ENCODE results near the gene KCNJ16.

The KCNJ16 gene

GRCh38 chr17:70171159-70171558 is 96.1 kb downstream of the KCNJ16 start:
- DNase-seq (ENCODE audit: low spot score) = no peak

- DNase-seq (ENCODE audit: low spot score) = no peak
These were observed 97.4 kb downstream of the KCNJ16 start for GRCh38 chr17:70172449-70172848.

- no peak for DNase-seq (ENCODE audit: low spot score)
These were observed 97.9 kb downstream of the KCNJ16 start for GRCh38 chr17:70172923-70173322.

- DNase-seq (ENCODE audit: low spot score) = no peak
These were observed 98.7 kb downstream of the KCNJ16 start for GRCh38 chr17:70173681-70174080.

GRCh38 chr17:70181376-70181775 is 106.4 kb downstream of the KCNJ16 start:
- DNase-seq (ENCODE audit: low spot score) = no peak

GRCh38 chr17:70181866-70182265 is 106.8 kb downstream of the KCNJ16 start:
- no peak for DNase-seq (ENCODE audit: low spot score)

GRCh38 chr17:70183508-70183907 is 108.5 kb downstream of the KCNJ16 start:
- no peak for DNase-seq (ENCODE audit: low spot score)

- DNase-seq (ENCODE audit: low spot score) = no peak
These were observed 109.2 kb downstream of the KCNJ16 start for GRCh38 chr17:70184207-70184606.

GRCh38 chr17:70184770-70185169 is 109.7 kb downstream of the KCNJ16 start:
- no peak for DNase-seq (ENCODE audit: low spot score)
